NB4 (cell line): ENCODE measurements around the gene KCNK3.
A peak's percentile ranks its signal among the peaks of the same experiment; 100 is the strongest.
"Not testable (repeated sequence)": the region's sequence is repeated elsewhere in the genome, so short reads cannot be mapped to it uniquely, and the experiment has no call there.

Experiments
- DNase-seq: peaks from one replicate; pipeline ENCODE4 v3.0.0; 2010; ENCODE audit warnings: low read depth
- H3K4me3 ChIP-seq: one replicate; pipeline ENCODE4 v1.5.1; 2011; ENCODE audit warnings: mild to moderate bottlenecking, low read depth, low read length, moderate library complexity
- MYC ChIP-seq: IDR thresholded peaks from 2 replicates; pipeline ENCODE4 v1.6.1; 2011; ENCODE audit warnings: low read depth, low read length
- POLR2A ChIP-seq: IDR thresholded peaks from 2 replicates; pipeline ENCODE4 v1.6.1; 2011; ENCODE audit warnings: mild to moderate bottlenecking; ENCODE audit not compliant: insufficient read length; ENCODE audit errors: extremely low read depth
- TF ChIP-seq, protein P1 (sequence below): IDR thresholded peaks from 2 replicates; pipeline ENCODE4 v1.6.1; 2011; ENCODE audit warnings: low read depth, low read length
- TF ChIP-seq, protein P2 (sequence below): IDR thresholded peaks from one replicate; pipeline ENCODE4 v1.5.1; 2012; ENCODE audit warnings: low read depth, low read length

KCNK3 gene

DNA sequence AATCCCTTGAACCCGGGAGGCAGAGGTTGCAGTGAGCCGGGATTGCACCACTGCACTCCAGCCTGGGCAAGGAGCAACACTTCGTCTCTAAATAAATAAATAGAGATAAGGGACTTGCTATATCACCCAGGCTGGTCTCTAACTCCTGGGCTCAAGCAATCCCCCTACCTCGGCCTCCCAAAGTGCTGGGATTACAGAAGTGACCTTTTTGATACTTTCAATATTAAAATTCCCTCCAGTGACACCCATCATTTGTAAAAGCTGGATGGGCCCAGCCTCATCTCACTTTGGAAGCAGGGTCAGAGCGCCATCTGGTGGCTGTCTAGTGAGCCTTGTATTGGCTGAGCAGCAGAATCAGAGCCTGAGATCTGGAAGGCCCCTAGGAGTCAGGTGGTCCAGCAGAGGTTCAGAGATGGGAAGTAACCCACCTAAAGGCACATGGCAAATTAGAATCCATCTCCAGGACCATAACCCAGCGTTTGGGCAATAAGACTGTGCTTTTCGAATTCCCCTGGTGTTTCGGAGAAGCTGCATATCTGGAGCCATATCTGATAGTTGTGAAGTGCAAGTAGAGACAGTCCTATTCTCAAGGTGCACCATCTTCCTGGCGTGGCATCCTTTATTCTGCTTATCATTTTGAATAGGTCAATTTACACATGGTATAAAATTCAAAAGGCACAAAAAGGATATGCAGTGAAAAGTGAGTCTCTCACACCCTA lies 53.2 kb downstream of the KCNK3 start:
- H3K4me3 ChIP-seq, result no peak overlapping the region
- DNase-seq, result peak; percentile 84
- TF ChIP-seq POLR2A (no peak), MYC (no peak)
- TF ChIP-seq, protein P1, sequence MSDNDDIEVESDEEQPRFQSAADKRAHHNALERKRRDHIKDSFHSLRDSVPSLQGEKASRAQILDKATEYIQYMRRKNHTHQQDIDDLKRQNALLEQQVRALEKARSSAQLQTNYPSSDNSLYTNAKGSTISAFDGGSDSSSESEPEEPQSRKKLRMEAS, result peak; percentile 36
- TF ChIP-seq, protein P2, sequence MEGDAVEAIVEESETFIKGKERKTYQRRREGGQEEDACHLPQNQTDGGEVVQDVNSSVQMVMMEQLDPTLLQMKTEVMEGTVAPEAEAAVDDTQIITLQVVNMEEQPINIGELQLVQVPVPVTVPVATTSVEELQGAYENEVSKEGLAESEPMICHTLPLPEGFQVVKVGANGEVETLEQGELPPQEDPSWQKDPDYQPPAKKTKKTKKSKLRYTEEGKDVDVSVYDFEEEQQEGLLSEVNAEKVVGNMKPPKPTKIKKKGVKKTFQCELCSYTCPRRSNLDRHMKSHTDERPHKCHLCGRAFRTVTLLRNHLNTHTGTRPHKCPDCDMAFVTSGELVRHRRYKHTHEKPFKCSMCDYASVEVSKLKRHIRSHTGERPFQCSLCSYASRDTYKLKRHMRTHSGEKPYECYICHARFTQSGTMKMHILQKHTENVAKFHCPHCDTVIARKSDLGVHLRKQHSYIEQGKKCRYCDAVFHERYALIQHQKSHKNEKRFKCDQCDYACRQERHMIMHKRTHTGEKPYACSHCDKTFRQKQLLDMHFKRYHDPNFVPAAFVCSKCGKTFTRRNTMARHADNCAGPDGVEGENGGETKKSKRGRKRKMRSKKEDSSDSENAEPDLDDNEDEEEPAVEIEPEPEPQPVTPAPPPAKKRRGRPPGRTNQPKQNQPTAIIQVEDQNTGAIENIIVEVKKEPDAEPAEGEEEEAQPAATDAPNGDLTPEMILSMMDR, result peak; percentile 98

DNA sequence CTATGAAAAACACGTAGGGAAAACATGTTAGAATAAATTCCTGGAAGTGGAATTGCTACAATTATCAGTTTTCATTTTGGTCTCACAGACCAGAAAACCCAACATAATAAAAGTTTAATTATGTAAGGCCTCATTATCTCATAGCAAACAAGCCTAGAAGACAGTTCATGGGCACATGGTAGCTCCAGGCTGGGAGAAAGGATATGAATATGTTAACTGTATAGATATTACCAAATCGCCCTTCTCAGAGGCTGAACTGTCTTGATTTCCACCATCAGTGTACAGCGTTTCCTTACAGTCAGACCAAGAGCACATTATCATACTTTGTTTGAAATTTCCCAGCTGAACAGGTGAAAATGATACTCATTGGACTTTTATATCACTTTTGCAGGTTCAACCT lies 54.4 kb downstream of the KCNK3 start:
- no peak overlapping the region for H3K4me3 ChIP-seq
- TF ChIP-seq, protein P2, result no peak
- TF ChIP-seq, protein P1, result no peak
- TF ChIP-seq POLR2A (no peak), MYC (no peak)
- no peak for DNase-seq

DNA sequence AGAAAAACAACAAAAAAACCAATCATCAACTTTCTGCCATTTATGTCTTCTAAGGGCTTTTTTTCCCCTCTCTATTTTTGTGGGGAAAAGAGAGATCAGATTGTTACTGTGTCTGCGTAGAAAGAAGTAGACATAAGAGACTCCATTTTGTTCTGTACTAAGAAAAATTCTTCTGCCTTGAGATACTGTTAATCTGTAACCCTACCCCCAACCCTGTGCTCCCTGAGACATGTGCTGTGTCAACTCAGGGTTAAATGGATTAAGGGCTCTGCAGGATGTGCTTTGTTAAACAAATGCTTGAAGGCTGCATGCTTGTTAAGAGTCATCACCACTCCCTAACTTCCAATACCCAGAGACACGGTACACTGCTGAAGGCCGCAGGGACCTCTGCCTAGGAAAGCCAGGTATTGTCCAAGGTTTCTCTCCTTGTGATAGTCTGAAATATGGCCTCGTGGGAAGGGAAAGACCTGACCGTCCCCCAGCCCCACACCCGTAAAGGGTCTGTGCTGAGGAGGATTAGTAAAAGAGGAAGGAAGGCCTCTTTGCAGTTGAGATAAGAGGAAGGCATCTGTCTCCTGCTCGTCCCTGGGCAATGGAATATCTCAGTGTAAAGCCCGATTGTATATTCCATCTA lies 57.4 kb downstream of the KCNK3 start:
- DNase-seq, H3K4me3 ChIP-seq: not testable (repeated sequence)

DNA sequence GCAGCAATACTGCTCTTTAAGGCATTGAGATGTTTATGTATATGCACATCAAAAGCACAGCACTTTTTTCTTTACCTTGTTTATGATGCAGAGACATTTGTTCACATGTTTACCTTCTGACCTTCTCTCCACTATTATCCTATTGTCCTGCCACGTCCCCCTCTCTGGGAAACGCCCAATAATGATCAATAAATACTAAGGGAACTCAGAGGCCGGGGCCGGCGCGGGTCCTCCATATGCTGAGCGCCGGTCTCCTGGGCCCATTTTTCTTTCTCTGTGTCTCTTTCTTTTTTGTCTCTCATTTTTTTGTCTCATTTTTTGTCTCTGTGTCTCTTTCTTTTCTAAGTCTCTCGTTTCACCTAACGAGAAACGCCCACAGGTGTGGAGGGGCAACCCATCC lies 57.9 kb downstream of the KCNK3 start:
- H3K4me3 ChIP-seq, DNase-seq: not testable (repeated sequence)

DNA sequence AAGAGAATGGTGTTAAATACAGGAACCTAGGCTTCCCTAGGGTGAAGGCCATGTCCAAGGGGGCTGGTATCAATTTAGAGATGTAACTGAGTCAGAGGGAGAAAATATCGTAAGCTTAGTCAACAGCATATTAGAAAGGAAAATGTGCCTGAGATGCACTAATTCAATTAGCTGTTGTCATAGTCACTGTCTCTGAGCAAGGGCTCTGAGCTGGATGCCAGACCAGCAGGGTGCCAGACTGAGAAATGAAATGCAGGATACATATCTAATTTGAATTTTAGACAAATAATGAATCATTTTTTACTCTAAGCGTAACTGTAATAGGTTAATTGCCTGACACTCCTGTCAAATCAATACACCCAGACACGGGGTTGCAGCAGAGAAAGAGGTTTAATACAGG lies 60.1 kb downstream of the KCNK3 start:
- DNase-seq, result no peak
- no peak overlapping the region for H3K4me3 ChIP-seq
- no peak for TF ChIP-seq MYC
- TF ChIP-seq, protein P1, result no peak
- TF ChIP-seq, protein P2, result no peak
- no peak for TF ChIP-seq POLR2A

DNA sequence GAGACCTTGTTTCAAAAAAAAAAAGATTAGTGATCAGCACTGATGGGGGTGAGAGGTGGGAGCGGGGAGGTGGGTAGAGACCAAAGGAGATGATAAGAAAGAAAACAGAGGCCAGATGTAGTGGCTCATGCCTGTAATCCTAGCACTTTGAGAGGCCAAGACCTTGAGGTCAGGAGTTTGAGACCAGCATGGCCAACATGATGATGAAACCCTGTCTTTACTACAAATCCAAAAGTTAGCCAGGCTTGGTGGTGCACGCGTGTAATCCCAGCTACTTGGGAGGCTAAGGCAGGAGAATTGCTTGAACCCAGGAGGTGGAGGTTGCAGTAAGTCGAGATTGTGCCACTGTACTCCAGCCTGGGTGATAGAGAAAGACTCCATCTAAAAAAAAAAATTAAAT lies 62.0 kb downstream of the KCNK3 start:
- DNase-seq, result no peak
- TF ChIP-seq, protein P2, result no peak
- no peak for TF ChIP-seq POLR2A
- TF ChIP-seq, protein P1, result no peak
- TF ChIP-seq MYC, result no peak
- H3K4me3 ChIP-seq, result no peak overlapping the region

DNA sequence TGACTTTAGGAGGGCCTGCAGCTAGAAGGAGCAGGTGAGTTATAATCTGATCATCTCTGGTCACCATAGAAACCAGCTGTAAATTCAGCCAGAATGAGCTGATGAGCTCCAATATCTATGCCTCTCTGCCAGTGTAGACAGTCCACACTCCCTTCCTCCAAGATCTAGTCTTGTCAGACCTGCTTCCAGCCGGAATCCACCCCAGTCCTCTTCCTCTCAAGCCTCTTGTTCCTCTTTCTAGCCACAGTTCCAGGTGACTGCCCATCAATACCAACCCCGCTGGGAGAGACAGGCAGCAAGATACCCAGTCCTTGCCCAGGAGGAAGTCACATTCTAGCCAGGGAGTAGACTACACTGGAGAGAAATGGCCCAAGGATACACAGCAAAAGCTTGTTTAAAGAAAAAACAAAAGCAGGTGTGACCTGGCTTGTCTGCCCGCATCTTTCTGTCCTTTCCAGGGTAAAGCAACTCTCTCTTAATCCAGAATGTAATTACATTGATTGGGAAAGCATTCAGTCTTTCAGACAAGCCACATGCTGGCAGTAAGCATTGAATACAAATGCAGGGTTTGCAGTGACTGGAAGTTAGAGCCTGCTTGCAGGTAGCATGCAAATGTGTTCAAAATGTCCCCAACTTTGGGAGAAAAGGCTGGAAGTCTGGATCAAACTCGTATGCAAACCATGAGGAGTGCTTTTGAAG lies 62.6 kb downstream of the KCNK3 start:
- TF ChIP-seq POLR2A (no peak), MYC (no peak)
- TF ChIP-seq, protein P1, result no peak
- TF ChIP-seq, protein P2, result no peak
- DNase-seq, result no peak
- no peak overlapping the region for H3K4me3 ChIP-seq
